Epithelial cell of esophagus (primary cell): ENCODE results near the gene ZNF143.

Source experiments
- DNase-seq: peaks from one replicate; pipeline ENCODE4 v3.0.0; 2010; ENCODE audit warnings: low read depth
- H3K4me3 ChIP-seq: 2 replicates; pipeline ENCODE4 v1.5.1; 2011; ENCODE audit warnings: mild to moderate bottlenecking, low read length, control low read depth
- TF ChIP-seq, protein P1 (sequence below): IDR thresholded peaks from 2 replicates; pipeline ENCODE4 v1.5.1; 2011; ENCODE audit warnings: low read depth, mild to moderate bottlenecking, low read length, control low read depth, inconsistent platforms; ENCODE audit not compliant: insufficient read depth; ENCODE audit errors: missing control alignments

The ZNF143 gene

DNA sequence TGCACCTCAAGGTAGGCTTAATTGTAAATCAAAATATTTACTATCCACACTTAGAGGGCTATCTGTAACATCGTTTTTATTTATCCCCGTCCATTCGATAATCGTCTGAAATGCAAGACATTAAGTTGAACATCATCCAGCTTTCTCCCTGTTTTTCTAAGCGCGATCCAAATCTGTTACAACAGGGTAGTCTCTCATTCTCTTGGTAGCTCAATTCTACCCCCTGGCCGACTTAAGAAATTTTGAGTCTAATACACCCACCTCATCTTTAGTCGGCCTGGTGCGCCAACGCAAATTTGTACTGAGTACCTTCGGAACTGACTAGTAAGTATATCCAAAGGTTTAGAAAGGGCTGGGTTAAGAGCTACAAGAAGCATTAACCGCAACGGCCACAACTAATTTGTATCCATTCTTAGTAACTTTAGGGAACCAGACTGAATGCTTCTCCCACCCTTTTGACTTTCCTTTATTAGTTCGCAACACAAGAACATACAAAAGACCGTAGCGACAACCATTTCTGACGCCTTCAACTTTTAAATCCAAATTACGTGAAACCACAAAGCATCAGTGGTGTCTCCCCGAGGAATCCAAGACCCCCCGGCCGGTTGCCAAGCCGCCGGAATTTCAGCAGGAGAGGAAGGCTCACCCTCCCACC is 1.0 kb upstream of the ZNF143 start:
- DNase-seq: peak; percentile 45
- H3K4me3 ChIP-seq: peak overlapping the region; percentile 99
- TF ChIP-seq, protein P1, sequence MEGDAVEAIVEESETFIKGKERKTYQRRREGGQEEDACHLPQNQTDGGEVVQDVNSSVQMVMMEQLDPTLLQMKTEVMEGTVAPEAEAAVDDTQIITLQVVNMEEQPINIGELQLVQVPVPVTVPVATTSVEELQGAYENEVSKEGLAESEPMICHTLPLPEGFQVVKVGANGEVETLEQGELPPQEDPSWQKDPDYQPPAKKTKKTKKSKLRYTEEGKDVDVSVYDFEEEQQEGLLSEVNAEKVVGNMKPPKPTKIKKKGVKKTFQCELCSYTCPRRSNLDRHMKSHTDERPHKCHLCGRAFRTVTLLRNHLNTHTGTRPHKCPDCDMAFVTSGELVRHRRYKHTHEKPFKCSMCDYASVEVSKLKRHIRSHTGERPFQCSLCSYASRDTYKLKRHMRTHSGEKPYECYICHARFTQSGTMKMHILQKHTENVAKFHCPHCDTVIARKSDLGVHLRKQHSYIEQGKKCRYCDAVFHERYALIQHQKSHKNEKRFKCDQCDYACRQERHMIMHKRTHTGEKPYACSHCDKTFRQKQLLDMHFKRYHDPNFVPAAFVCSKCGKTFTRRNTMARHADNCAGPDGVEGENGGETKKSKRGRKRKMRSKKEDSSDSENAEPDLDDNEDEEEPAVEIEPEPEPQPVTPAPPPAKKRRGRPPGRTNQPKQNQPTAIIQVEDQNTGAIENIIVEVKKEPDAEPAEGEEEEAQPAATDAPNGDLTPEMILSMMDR: no peak

DNA sequence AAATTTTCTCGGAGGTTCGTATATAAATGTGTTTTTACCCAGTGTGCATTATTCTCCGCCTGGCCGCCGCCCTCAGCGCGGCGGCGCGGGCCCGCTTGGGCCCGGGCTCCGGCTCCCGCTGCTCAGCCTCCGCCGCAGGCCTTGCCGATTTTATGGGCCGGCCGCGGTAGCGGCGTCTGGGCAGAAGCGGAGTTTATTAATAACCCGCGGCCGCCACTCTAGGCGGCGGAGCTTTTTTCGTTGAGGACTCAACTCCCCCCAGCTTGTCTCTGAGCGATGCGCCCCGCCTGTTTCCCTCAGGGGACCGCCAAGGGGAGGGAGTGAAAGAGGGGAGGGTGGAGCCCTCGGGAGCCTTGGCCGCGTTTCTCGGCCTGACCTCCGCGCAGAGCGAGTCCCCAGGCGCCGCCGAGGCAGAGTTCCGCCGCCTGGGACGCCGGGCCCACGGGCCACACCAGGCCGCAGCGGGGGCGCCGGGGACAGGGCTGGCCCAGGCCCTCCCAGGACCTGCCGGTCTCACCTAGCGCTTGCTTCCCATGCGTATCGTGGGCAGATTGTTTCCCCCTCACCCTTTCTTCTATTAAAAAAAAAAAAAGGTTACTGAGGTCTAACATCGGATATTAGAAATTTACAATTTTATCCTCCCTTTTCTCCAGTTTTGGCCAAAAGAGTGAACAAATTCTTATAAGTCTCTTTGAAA is 399 bp downstream of the ZNF143 start:
- peak; percentile 85 for DNase-seq
- TF ChIP-seq, protein P1: no peak
- peak overlapping the region; percentile 59 for H3K4me3 ChIP-seq

DNA sequence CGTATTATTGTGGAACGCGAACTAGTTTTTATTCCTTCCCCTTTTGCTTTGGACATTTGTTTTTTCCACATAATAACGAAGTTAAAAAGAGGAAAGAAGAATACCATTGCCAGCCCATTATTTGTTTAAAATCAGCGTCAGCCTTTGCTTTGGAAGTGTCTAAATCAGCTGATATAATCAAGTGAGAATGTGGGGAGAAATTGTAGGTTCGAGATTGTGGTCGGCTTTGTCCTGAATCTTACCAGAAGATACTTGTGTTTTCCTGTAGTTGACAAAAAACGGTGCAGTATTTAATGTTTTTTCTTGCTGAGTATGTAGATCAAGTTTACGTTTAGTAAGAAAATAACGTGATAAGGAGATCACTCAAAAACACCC is 935 bp downstream of the ZNF143 start:
- peak overlapping the region; percentile 59 for H3K4me3 ChIP-seq
- TF ChIP-seq, protein P1: no peak
- peak; percentile 10 for DNase-seq

DNA sequence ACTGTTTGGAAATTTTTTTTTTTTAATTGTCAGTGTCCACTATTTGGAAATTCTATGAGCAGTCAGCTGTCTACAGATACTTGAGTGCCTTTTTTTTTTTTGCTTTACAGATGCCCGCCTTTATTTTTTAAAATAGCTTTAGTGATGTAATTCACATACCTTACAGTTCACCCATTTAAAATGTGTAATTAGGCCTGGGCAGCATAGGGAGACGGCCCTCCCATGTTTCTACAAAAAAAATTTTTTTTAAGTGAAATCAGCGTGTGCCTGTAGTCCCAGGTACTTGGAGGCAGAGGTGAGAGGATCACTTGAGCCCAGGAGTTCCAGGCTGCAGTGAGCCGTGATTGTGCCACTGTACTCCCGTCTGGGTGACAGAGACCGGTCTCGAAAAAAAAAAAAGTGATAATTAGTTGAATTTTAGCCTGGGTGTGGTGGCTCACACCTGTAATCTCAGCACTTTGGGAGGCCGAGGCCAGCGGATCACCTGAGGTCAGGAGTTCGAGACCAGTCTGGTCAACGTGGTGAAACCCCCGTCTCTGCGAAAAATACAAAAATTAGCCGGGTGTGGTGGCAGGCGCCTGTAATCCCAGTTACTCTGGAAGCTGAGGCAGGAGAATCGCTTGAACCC is 1.5 kb downstream of the ZNF143 start:
- H3K4me3 ChIP-seq: peak overlapping the region; percentile 59
- TF ChIP-seq, protein P1: no peak
- peak; percentile 28 for DNase-seq

DNA sequence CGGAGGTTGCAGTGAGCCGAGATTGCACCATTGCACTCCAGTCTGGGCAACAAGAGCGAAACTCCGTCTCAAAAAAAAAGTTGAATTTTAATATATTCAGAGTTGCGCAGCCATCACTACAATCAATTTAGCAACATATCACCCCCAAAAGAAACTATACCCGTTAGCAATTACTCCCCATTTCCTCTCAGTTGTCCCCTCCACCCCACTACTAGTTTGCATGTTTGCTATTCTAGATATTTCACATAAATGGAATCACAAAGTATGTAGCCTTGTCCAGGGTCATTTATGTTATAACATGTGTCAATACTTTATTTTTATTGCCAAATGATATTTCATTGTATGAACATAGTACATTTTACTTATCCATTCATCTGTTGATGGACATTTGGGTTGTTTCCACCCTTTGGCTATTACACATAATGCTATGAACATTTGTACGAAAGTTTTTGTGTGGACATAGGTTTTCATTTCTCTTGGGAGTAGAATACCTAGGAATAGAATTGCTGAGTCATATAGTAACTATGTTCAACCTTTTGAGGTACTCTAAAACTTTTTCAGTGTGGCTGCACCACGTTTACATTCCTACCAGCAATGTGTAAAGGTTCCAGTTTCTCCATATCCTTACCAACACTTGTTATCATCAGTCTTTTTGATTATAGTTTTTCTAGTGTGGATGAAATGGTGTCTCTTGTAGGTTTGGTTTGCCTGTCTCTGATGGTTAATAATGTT is 2.2 kb downstream of the ZNF143 start:
- H3K4me3 ChIP-seq: no peak overlapping the region
- TF ChIP-seq, protein P1: no peak
- peak; percentile 56 for DNase-seq

DNA sequence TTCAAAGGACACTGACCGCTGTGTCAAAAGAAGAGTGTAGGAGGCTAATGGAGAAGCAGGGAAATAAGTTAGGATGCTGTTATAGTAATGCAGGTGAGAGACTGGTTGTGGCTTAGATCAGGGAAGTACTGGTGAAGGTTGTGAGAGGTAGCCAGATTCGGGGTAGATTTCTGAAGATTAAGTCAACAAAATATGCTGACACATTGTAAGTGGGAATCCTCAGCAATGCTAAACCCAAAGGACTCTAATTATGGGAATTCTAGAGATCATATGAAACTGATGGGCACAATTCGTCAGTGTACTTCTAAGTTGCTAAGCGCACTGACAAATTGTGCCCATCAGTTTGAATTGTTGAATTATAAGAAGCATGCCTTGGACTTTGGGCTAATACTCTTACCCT is 10.0 kb downstream of the ZNF143 start:
- TF ChIP-seq, protein P1: no peak
- DNase-seq: no peak
- no peak overlapping the region for H3K4me3 ChIP-seq
